ENCODE data around the gene MYBPC2.

The MYBPC2 gene

GRCh38 chr19:50432221-50433028, at the start of gene MYBPC2:
Gene MYBPC2 (plus strand): TSS chr19:50432892. CDS start chr19:50432954, 62 bp downstream.
- DNase-seq (ENCODE audit: insufficient read length, low spot score) (no peak), FAIRE-seq (no peak)
- no peak for TF ChIP-seq CTCF (IDR thresholded peaks at IDR 0.05; ENCODE audit: insufficient read depth, missing control alignments)

GRCh38 chr19:50383001-50383851, 49.5 kb upstream of the MYBPC2 start:
- FAIRE-seq (no peak), DNase-seq (ENCODE audit: insufficient read length, low spot score) (no peak)
- no peak for TF ChIP-seq CTCF (IDR thresholded peaks at IDR 0.05; ENCODE audit: insufficient read depth, missing control alignments)

- TF ChIP-seq CTCF (IDR thresholded peaks at IDR 0.05; ENCODE audit: insufficient read depth, missing control alignments) = no peak
- no peak for FAIRE-seq
Measured at GRCh38 chr19:50383852-50384684, 48.6 kb upstream of the MYBPC2 start, which contains the start of gene POLD1. Gene POLD1 (plus strand): TSS chr19:50384347. CDS start chr19:50398852, 14,505 bp downstream.

GRCh38 chr19:50384685-50385535, 47.8 kb upstream of the MYBPC2 start:
- DNase-seq (ENCODE audit: insufficient read length, low spot score) (no peak), FAIRE-seq (no peak)
- no peak for TF ChIP-seq CTCF (IDR thresholded peaks at IDR 0.05; ENCODE audit: insufficient read depth, missing control alignments)

More at GRCh38 chr19:50383852-50384684, 48.6 kb upstream of the MYBPC2 start, which contains the start of gene POLD1:
- DNase-seq (ENCODE audit: insufficient read length, low spot score) = peak; percentile 96

DNA sequence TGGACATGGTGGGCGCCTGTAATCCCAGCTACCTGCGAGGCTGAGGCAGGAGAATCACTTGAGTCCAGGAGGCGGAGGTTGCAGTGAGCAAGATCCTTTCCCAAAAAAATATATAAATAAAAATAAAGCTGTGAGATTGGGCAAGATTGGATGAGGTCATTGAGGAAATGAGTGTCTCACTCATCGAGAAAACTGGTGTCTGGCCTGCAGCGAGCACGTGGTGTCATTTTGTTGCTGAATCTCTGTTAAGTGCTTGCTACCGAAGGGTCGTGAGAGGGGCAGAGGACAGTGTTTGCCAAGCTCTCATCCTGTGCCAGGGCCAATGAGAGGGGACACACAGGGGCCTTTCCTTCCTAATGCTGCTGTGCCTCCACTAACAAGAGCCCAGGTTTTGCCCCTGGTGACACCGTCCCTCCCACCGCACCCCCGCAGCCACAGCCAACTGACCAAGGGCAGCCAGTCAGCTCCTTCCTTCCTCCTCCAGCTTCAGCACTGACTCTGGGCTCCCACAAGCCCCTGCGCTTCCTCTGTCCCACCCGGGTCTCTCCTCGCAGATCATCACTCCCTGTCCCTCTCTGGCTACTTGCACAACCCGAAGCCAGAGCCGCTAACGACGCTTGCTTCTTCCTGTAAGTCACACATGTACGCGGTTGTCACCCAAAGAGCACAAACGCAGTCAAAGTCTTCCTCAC, 45.4 kb upstream of the MYBPC2 start:
- TF ChIP-seq CTCF (IDR thresholded peaks at IDR 0.05; ENCODE audit: insufficient read depth, missing control alignments) = no peak
- FAIRE-seq = no peak
- DNase-seq (ENCODE audit: insufficient read length, low spot score) = no peak
